ENCODE measurements around the gene NIPAL3.

DNA sequence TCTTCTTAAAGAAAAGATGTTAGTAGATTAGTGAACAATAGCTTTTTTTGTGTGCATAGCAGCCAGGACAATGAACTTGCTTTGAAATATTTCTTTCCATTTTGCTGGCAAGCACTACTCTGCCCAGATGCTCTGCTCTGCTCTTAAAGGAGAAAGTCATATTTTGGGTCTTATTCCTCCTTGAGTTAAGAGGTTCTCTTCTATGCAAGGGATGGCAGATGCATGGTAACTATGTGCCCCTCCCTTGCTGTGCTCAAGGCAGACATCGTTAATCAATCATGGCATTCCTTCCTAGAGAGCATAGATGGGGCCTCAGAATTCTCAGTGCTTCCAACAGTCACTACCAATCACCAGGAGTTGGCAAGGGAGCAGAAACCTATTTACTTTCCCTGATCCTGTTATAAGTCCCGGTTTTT lies 27.6 kb downstream of the NIPAL3 start:
- TF ChIP-seq POLR2AphosphoS5 (IDR thresholded peaks at IDR 0.05; ENCODE audit: low read depth, low read length) (no peak), POLR2A (IDR thresholded peaks at IDR 0.05; ENCODE audit: low read depth, low read length) (no peak), TAF1 (IDR thresholded peaks at IDR 0.05; ENCODE audit: borderline replicate concordance, low read depth, low read length) (no peak)
